ENCODE measurements around the gene ZSWIM6.

GRCh38 chr5:61350535-61350934, 18.5 kb downstream of the ZSWIM6 start:
- TF ChIP-seq CTCF (conservative IDR thresholded peaks at IDR 0.05; ENCODE audit: low read depth, low read length) (no peak), EZH2 (IDR thresholded peaks at IDR 0.05; ENCODE audit: low read length, unreplicated experiment) (no peak)

Measured in PC-3 (cell line).